Epithelial cell of proximal tubule (primary cell): ENCODE measurements around the gene NTRK1. TPM values are rescaled to one million over a fixed set of nuclear protein-coding genes. Genes with fewer than 3 reads are reported as not detected.

ENCODE experiments used
- DNase-seq: peaks from one replicate; pipeline ENCODE4 v3.0.0-alpha.2; 2011; ENCODE audit warnings: low read depth
- H3K4me3 ChIP-seq: 2 replicates; pipeline ENCODE4 v1.5.1; 2011; ENCODE audit warnings: low read depth, mild to moderate bottlenecking, low read length
- total RNA-seq: library from RNA; depleted of rRNA; stranded (reverse); fragments of >200 nt; gene quantifications from 2 replicates; pipeline ENCODE4 v1.2.3, GENCODE V29; 2015
- TF ChIP-seq, protein P1 (sequence below): conservative IDR thresholded peaks from 2 replicates; pipeline ENCODE4 v1.5.1; 2012; ENCODE audit warnings: low read depth, mild to moderate bottlenecking, low read length

NTRK1 gene
- total RNA-seq, 1 donor from 2014 or later: not detected

DNA sequence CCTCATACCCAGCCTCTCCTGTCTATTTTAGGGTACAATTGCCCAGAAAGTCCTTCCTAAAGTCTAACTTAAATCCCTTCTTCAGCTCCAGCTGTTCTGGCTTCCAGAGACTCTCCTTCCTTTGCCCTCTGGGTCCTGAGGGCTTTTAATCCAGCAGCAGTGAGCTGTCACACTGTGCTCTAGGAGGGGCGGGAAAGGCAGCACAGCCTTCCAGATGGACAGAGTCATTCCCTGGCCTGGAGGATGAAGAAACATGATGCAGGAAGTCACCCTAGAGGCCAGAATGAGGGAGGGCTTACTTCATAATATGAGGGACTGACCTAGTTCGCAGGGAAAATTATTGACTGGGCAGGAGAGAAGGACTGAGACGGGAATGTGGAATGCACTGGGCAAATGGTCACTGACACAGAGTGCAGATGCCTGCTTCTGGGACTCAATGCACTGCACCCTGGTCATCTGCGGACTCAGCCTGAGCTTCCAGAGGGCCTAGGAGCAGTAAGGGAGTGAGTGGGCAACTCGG lies 45.3 kb upstream of the NTRK1 start:
- TF ChIP-seq, protein P1, sequence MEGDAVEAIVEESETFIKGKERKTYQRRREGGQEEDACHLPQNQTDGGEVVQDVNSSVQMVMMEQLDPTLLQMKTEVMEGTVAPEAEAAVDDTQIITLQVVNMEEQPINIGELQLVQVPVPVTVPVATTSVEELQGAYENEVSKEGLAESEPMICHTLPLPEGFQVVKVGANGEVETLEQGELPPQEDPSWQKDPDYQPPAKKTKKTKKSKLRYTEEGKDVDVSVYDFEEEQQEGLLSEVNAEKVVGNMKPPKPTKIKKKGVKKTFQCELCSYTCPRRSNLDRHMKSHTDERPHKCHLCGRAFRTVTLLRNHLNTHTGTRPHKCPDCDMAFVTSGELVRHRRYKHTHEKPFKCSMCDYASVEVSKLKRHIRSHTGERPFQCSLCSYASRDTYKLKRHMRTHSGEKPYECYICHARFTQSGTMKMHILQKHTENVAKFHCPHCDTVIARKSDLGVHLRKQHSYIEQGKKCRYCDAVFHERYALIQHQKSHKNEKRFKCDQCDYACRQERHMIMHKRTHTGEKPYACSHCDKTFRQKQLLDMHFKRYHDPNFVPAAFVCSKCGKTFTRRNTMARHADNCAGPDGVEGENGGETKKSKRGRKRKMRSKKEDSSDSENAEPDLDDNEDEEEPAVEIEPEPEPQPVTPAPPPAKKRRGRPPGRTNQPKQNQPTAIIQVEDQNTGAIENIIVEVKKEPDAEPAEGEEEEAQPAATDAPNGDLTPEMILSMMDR: no peak
- H3K4me3 ChIP-seq: no peak overlapping the region
- DNase-seq: no peak

DNA sequence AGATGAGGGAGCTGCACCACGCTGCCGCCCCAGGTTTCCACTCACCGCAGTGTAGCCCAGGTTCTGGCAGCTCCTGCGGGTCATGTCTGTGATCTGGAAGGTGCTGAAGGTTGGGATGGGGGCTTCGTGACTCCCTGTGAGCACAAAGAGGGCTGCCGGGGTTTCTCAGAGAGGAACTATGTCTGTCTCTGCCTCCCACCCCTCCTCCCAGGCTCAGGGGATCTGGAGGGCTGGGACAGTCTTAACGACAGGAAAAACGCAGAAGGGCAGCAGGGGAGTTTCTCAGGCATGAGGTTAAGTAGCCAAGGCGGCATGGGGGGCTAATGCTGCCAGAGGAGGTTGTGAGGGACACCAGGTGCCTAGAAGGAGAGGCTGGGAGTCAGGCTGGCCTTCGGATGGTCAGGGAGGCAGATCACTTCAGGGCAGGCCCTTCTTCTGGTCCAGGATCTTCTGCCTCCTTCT lies 44.7 kb upstream of the NTRK1 start:
- no peak overlapping the region for H3K4me3 ChIP-seq
- no peak for DNase-seq
- TF ChIP-seq, protein P1: no peak

DNA sequence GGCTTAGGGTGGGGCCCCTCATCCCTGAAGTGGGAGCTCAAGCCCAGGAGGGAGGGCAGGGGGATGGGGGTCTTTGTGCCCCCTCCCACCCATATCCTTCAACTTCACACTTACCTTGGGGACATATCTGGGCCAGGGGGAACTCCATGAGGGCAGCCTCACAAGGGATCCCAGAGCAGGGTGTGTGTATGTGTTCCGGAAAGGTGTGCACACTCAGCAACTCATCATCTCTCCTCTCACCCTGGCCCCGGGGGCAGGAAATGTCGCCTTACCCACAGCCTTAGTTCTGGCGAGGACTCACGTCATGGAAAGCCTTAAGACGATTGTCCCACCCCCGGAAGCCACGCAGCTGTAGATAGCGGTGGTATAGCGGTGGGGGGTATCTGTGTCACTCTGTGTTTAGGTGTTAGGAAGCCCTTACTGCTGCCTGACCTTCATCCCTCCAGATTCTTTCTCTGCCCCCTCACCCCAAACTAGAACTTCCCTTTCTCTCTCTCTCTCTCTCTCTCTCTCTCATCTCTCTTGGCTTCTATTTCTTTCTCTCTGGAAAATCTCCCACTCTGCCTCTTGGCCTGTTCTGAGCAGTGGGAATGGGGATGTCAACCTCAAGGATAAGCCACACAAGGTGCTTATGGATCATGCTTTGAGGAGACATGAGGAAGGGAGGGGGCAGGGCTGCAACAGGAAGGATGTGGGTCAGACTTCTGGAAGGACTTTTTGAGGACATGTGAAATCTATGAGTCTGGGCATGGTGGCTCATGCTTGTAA lies 43.9 kb upstream of the NTRK1 start, which contains the start of gene SH2D2A:
SH2D2A (minus strand) TSS at position 288 of the 768 bp plus-strand sequence; CDS start at position 148, 140 bp downstream.
- TF ChIP-seq, protein P1: no peak
- H3K4me3 ChIP-seq: no peak within 1 kb of the TSS
- DNase-seq: no peak

DNA sequence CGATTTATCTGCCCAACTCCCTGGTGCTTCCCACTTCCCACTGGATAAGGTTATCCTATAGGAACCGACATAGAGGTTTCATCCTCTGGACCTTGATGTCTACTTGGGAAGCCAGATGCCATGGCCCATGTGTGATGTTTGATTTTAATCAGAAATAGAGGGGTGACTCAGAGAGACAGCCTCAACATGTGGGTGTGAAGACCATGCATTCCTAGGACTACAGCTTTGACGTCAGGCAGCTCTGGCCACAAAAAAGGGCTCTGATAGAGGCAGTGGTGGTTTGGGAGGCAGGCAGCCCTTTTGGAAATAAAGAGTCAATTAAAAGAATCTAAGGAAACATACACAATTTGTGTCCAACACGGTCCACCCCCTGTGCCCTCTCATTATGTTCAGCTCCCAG lies 38.9 kb upstream of the NTRK1 start:
- TF ChIP-seq, protein P1: no peak
- H3K4me3 ChIP-seq: no peak overlapping the region
- no peak for DNase-seq

DNA sequence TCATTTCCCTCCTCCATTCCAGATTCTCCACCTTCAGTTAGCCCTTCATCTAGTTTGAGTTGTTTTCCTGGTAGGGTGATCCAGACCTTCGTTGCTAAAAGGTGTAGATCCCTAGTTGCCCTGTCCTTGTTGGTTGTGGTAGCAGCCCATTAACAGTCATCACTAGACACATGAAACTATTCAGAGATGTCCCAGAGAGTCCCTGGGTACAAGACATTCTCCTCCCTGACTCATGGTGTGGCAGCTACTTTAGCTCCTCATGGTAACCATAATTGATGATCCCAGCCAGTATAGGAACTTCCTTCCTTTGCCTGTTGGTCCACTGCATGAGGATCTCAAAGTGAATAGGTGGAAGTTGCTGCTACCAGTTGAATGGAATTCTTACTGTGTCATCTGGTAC lies 38.0 kb upstream of the NTRK1 start:
- TF ChIP-seq, protein P1: no peak
- no peak for DNase-seq
- no peak overlapping the region for H3K4me3 ChIP-seq

DNA sequence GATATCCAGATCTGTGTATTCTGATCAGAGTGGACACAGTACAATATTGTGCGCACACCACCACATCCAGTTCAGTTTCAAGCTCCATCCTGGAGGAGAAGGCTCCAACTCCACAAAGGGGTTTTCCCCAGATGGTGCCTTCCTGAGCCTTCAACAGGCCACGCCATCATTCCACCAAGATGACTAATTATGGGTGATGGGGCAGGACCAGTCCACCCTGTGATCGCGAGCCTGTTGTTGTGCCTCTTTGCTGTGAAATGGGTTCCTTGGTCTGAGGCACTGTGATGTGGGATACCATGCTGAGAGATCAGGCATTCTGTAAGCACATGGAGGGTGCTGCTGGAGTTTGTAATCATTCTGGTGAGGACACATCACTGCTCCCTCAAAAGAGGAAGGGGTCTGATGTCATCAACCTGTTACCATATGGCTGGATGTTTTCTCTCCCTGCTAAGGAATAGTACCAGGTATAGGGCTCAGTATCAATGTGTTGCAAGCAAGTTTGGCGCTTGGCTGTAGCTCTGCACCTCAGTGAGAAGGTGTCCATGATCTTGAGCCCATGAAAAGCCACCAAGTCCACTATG lies 37.4 kb upstream of the NTRK1 start:
- H3K4me3 ChIP-seq: no peak overlapping the region
- DNase-seq: no peak
- TF ChIP-seq, protein P1: no peak
